Ovary (tissue), 3 donors: ENCODE results near the gene CDC42EP5.

Experiments used
- CTCF ChIP-seq, 3 donors: fragments of 450-650 bp in 2 of 3; fragments of 200-600 bp in 1 of 3; IDR thresholded peaks; one replicate each; pipeline versions ENCODE4 v1.5.1 to v1.8.0; 2016 to 2022; ENCODE audit warnings: antibody characterized with exemption in 3 of 3, mild to moderate bottlenecking in 1 of 3
- EP300 ChIP-seq: sonication (generic); formaldehyde crosslinking; IDR thresholded peaks from one replicate; pipeline ENCODE4 v1.6.1; 2017; ENCODE audit warnings: antibody characterized with exemption
- POLR2A ChIP-seq: fragments of 450-650 bp; IDR thresholded peaks from one replicate; pipeline ENCODE4 v1.6.1; 2017; ENCODE audit warnings: antibody characterized with exemption, mild to moderate bottlenecking, moderate library complexity
- donor health status: DM: no; HTN: no; CAD: no.

DNA sequence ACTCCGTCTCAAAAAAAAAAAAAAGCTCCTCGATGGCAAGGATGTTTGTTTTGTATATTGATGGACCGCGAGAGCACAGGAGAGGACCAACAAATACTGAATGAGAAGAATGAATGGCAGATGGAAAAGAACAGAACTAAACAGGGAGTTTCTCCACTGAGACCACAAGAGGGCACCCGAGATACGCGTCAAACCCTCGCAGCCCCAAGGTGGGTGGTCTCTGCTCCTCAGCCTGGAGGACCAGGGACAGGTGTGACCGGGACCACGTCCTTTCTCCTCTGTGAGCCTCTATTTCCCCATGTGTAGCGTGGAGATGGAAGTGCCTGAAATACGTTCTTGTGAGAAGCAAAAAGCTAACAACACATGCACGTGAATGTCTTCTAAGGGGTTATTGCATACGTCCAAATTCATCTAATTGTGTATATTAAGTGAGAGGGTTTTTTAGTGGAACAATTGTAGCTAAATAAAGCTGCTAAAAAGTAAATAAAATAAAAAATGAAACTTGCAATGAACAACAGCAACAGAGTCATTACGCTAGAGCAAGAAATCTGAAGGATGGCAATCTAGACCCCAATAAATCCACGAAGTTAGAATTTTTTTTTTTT is 8.3 kb upstream of the CDC42EP5 start:
- TF ChIP-seq EP300 (no peak), CTCF (IDR thresholded peaks at IDR 0.05) (no peak), POLR2A (no peak)
